GM12878 (cell line): Measurements from ENCODE around the gene DDX20. TPM values are rescaled to one million over a fixed set of nuclear protein-coding genes. Genes with fewer than 3 reads are reported as not detected.

ENCODE experiments used
- CBFB ChIP-seq: IDR thresholded peaks from 2 replicates; pipeline ENCODE4 v1.6.1; 2016; ENCODE audit warnings: antibody characterized with exemption, low read depth
- NFXL1 ChIP-seq: fragments of 450-650 bp; IDR thresholded peaks from 2 replicates; pipeline ENCODE4 v1.6.1; 2017; ENCODE audit warnings: antibody characterized with exemption, mild to moderate bottlenecking, borderline replicate concordance
- NRF1 ChIP-seq: conservative IDR thresholded peaks from 2 replicates; pipeline ENCODE4 v1.6.1; 2011; ENCODE audit warnings: mild to moderate bottlenecking, low read depth, low read length, improper control_type of control experiment
- POLR2AphosphoS5 ChIP-seq: IDR thresholded peaks from 2 replicates; pipeline ENCODE4 v1.6.1; 2011; ENCODE audit warnings: mild to moderate bottlenecking, low read length, inconsistent platforms
- RAD51 ChIP-seq: fragments of 450-650 bp; IDR thresholded peaks from 2 replicates; pipeline ENCODE4 v1.6.1; 2016; ENCODE audit warnings: moderate library complexity, mild to moderate bottlenecking, inconsistent platforms
- ZNF207 ChIP-seq: fragments of 450-650 bp; IDR thresholded peaks from 2 replicates; pipeline ENCODE4 v1.6.1; 2014; ENCODE audit warnings: antibody characterized with exemption, mild to moderate bottlenecking, borderline replicate concordance
- polyA plus RNA-seq, 11 experiments: library from polyadenylated mRNA; depleted of rRNA in 4 of 11; unstranded in 6 of 11; stranded (reverse) in 5 of 11; fragments of >200 nt; fragmentation: Nextera tagmentation in 4 of 11; fragmentation: Illumina TruSeq in 1 of 11; extraction: Ambion mirVana in 4 of 11; extraction: Trizol in 1 of 11; gene quantifications; 1 replicate in 1 of 11; 2 replicates in 10 of 11; pipeline versions ENCODE4 v1.2.1 to v1.2.3, GENCODE V29; 2011 to 2016; ENCODE audit warnings: inconsistent platforms in 2 of 11, missing spikeins in 2 of 11, low read depth in 1 of 11
- total RNA-seq, 4 experiments: library from RNA; depleted of rRNA in 3 of 4; stranded (reverse); fragments of >200 nt in 3 of 4; fragmentation: Illumina TruSeq in 1 of 4; extraction: Trizol in 1 of 4; gene quantifications; 2 replicates each; pipeline versions ENCODE4 v1.2.1 to v1.2.3, GENCODE V29; 2013 to 2021
- TF ChIP-seq, protein P1 (sequence below): fragments of 450-650 bp; IDR thresholded peaks from 2 replicates; pipeline ENCODE4 v1.6.1; 2017; ENCODE audit warnings: mild to moderate bottlenecking, moderate library complexity
- TF ChIP-seq, protein P2 (sequence below): fragments of 450-650 bp; IDR thresholded peaks from 2 replicates; pipeline ENCODE4 v1.6.1; 2017; ENCODE audit warnings: low read depth, mild to moderate bottlenecking, moderate library complexity

The DDX20 gene
- total and polyA plus RNA-seq, 10 of the 15 experiments (the other 5 are each of a cell fraction or from before 2014, with no cell fraction given): 7.2 to 30.6 (median 25.1) TPM

DNA sequence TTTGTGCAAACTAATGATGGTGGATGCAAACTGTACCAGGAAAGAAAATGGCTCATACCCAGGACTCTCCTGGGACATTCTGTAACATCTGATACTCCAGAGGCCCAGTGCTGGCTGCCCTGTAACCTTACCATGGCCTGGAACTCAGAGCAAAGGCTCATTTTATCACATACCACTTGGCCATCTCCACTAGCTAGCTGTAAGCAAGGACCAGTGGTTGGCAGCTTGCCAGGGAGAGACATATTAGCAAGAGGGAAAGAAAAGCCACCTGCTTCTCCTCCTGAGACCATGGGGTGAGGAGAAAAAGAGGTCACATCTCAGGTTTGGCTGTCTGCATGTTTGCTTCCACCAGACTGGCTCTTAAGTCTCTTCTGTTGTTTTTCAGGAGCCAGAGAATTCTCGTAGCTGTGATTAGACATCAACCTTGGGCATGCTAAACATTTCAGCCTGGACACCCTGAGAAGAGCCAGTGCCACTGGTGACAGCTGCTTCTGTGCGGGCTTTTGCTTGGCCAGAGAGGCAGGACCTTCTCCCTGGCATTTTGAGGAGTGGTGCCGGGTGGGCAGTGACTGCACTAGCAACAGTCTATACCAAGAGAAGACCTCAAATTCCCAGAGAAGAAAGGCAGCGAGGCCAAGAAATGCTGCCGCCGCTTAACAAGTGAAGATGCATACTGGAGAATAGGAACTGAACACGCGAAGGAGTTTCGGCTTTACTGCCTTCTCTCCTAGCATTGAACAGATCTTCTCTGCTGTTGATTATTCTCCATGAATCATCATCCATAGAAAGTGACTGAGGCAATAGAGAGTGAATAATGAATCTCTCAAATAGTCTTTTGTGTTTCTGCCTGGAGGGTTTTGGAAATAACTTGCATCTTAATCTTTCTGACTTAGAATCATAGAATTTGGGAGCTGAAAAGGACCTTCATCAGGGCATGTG lies 9.8 kb upstream of the DDX20 start (continued):
- TF ChIP-seq, protein P1, sequence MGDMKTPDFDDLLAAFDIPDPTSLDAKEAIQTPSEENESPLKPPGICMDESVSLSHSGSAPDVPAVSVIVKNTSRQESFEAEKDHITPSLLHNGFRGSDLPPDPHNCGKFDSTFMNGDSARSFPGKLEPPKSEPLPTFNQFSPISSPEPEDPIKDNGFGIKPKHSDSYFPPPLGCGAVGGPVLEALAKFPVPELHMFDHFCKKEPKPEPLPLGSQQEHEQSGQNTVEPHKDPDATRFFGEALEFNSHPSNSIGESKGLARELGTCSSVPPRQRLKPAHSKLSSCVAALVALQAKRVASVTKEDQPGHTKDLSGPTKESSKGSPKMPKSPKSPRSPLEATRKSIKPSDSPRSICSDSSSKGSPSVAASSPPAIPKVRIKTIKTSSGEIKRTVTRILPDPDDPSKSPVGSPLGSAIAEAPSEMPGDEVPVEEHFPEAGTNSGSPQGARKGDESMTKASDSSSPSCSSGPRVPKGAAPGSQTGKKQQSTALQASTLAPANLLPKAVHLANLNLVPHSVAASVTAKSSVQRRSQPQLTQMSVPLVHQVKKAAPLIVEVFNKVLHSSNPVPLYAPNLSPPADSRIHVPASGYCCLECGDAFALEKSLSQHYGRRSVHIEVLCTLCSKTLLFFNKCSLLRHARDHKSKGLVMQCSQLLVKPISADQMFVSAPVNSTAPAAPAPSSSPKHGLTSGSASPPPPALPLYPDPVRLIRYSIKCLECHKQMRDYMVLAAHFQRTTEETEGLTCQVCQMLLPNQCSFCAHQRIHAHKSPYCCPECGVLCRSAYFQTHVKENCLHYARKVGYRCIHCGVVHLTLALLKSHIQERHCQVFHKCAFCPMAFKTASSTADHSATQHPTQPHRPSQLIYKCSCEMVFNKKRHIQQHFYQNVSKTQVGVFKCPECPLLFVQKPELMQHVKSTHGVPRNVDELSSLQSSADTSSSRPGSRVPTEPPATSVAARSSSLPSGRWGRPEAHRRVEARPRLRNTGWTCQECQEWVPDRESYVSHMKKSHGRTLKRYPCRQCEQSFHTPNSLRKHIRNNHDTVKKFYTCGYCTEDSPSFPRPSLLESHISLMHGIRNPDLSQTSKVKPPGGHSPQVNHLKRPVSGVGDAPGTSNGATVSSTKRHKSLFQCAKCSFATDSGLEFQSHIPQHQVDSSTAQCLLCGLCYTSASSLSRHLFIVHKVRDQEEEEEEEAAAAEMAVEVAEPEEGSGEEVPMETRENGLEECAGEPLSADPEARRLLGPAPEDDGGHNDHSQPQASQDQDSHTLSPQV: no peak
- TF ChIP-seq ZNF207 (no peak), RAD51 (no peak), CBFB (no peak), POLR2AphosphoS5 (no peak), NFXL1 (no peak), NRF1 (no peak)
- TF ChIP-seq, protein P2, sequence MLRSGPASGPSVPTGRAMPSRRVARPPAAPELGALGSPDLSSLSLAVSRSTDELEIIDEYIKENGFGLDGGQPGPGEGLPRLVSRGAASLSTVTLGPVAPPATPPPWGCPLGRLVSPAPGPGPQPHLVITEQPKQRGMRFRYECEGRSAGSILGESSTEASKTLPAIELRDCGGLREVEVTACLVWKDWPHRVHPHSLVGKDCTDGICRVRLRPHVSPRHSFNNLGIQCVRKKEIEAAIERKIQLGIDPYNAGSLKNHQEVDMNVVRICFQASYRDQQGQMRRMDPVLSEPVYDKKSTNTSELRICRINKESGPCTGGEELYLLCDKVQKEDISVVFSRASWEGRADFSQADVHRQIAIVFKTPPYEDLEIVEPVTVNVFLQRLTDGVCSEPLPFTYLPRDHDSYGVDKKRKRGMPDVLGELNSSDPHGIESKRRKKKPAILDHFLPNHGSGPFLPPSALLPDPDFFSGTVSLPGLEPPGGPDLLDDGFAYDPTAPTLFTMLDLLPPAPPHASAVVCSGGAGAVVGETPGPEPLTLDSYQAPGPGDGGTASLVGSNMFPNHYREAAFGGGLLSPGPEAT: no peak
